Effector CD8-positive, alpha-beta T cell (primary cell): ENCODE results near the gene PNMA8A.

Experiments
- DNase-seq: peaks from one replicate; lab custom pipeline; 2025; lab: John Stamatoyannopoulos, UW

Gene PNMA8A

GRCh38 chr19:46428239-46429135 lies 42.9 kb downstream of the PNMA8A start, which contains the start of gene PNMA8C:
TSS of gene PNMA8C (minus strand) at chr19:46428936. CDS start at chr19:46428359, 577 bp downstream.
- DNase-seq: peak; percentile 12

GRCh38 chr19:46427518-46428045 lies 43.8 kb downstream of the PNMA8A start:
- DNase-seq: no peak

- DNase-seq: peak; percentile 39
These were observed 44.7 kb downstream of the PNMA8A start for GRCh38 chr19:46426506-46427162.

- DNase-seq: no peak
These were observed 45.3 kb downstream of the PNMA8A start for GRCh38 chr19:46426035-46426505.

GRCh38 chr19:46423188-46423587 lies 48.2 kb downstream of the PNMA8A start:
- no peak for DNase-seq

- no peak for DNase-seq
These were observed 49.0 kb downstream of the PNMA8A start for GRCh38 chr19:46422344-46422743.

- no peak for DNase-seq
These were observed 51.3 kb downstream of the PNMA8A start for GRCh38 chr19:46420056-46420455.
